DND-41 (cell line): ENCODE measurements around the gene PTPN3.

Experiments
- EZH2 ChIP-seq: IDR thresholded peaks from 3 replicates; pipeline ENCODE4 v1.6.1; 2012; ENCODE audit warnings: borderline replicate concordance, low read depth, mild to moderate bottlenecking, moderate library complexity, low read length, inconsistent platforms; ENCODE audit not compliant: severe bottlenecking
- TF ChIP-seq, protein P1 (sequence below): IDR thresholded peaks from 2 replicates; pipeline ENCODE4 v1.5.1; 2012; ENCODE audit warnings: borderline replicate concordance, low read length, moderate library complexity, mild to moderate bottlenecking; ENCODE audit not compliant: poor library complexity, severe bottlenecking; ENCODE audit errors: extremely low read depth

DNA sequence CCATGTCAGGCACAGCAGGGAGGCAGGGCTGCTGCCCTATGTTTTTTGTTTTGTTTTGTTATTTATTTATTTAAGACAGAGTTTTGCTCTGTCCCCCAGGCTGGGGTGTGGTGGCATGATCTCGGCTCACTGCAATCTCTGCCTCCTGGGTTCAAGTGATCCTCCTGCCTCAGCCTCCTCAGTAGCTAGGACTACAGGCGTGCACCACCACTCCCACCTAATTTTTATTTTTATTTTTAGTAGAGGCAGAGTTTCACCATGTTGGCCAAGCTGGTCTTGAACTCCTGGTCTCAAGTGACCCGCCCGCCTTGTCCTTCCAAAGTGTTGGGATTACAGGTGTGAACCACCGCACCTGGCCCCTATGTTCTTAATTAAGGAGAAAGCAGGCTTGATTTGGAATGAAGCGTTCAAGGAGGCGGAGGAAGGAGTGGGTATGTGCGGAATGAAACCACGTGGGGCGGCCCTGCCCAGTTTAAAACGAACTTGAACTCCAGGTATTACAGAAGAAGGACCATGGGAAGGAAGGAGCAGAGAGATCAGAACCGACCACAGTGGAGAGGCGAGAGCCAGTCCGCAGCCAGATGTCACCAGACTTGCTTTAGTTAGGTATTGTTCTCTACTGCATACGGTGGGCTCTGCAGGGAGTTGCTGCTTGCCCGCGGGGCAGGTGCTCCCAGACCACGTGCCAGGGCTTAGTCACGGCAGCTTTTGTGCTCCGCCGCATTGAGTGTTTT lies 142.4 kb downstream of the PTPN3 start:
- TF ChIP-seq, protein P1, sequence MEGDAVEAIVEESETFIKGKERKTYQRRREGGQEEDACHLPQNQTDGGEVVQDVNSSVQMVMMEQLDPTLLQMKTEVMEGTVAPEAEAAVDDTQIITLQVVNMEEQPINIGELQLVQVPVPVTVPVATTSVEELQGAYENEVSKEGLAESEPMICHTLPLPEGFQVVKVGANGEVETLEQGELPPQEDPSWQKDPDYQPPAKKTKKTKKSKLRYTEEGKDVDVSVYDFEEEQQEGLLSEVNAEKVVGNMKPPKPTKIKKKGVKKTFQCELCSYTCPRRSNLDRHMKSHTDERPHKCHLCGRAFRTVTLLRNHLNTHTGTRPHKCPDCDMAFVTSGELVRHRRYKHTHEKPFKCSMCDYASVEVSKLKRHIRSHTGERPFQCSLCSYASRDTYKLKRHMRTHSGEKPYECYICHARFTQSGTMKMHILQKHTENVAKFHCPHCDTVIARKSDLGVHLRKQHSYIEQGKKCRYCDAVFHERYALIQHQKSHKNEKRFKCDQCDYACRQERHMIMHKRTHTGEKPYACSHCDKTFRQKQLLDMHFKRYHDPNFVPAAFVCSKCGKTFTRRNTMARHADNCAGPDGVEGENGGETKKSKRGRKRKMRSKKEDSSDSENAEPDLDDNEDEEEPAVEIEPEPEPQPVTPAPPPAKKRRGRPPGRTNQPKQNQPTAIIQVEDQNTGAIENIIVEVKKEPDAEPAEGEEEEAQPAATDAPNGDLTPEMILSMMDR: no peak
- TF ChIP-seq EZH2: no peak
